HuH-7.5 (cell line): ENCODE data around the gene HGS.

Experiments used
- DNase-seq: peaks from one replicate; pipeline ENCODE4 v3.0.0; 2011; ENCODE audit warnings: low spot score

The HGS gene

GRCh38 chr17:81683584-81684441 is at the start of gene HGS, which contains the start of gene ARL16:
TSS of gene HGS (plus strand) at chr17:81684011. CDS start at chr17:81684067, 56 bp downstream.
TSS of gene ARL16 (minus strand) at chr17:81683797. CDS start at chr17:81683753, 44 bp downstream.
- DNase-seq, result peak; percentile 99

- DNase-seq, result no peak
Observed at GRCh38 chr17:81635431-81635830, 48.4 kb upstream of the HGS start.

GRCh38 chr17:81635973-81636504 is 47.8 kb upstream of the HGS start:
- DNase-seq, result no peak

- peak; percentile 97 for DNase-seq
Observed at GRCh38 chr17:81636505-81637288, 47.1 kb upstream of the HGS start, which contains the start of the genes NPLOC4 and TSPAN10. TSS of gene NPLOC4 (minus strand) at chr17:81637112. CDS start at chr17:81636930, 182 bp downstream. TSS of gene TSPAN10 (plus strand) at chr17:81637196. CDS start at chr17:81642413, 5,217 bp downstream.

GRCh38 chr17:81638683-81639082 is 45.1 kb upstream of the HGS start:
- DNase-seq, result no peak

GRCh38 chr17:81640011-81640410 is 43.8 kb upstream of the HGS start:
- DNase-seq, result no peak

- no peak for DNase-seq
Observed at GRCh38 chr17:81641825-81642489, 41.9 kb upstream of the HGS start.

GRCh38 chr17:81644496-81644895 is 39.3 kb upstream of the HGS start:
- no peak for DNase-seq

- DNase-seq, result no peak
Observed at GRCh38 chr17:81644976-81645952, 38.5 kb upstream of the HGS start.

- no peak for DNase-seq
Observed at GRCh38 chr17:81646869-81647600, 36.8 kb upstream of the HGS start.

- no peak for DNase-seq
Observed at GRCh38 chr17:81647640-81648012, 36.2 kb upstream of the HGS start.

GRCh38 chr17:81648013-81648706 is 35.7 kb upstream of the HGS start:
- no peak for DNase-seq

GRCh38 chr17:81648707-81649085 is 35.1 kb upstream of the HGS start:
- no peak for DNase-seq

- DNase-seq, result no peak
Observed at GRCh38 chr17:81650951-81651350, 32.9 kb upstream of the HGS start.

GRCh38 chr17:81651692-81652091 is 32.1 kb upstream of the HGS start:
- DNase-seq, result no peak

- no peak for DNase-seq
Observed at GRCh38 chr17:81652906-81653771, 30.7 kb upstream of the HGS start.

- DNase-seq, result no peak
Observed at GRCh38 chr17:81655378-81656117, 28.3 kb upstream of the HGS start.
